HG03097 (cell line): ENCODE data around the gene AMMECR1.
A peak's percentile ranks its signal among the peaks of the same experiment; 100 is the strongest.
"Not testable (repeated sequence)": the region's sequence is repeated elsewhere in the genome, so short reads cannot be mapped to it uniquely, and the experiment has no call there.

Experiments used
- ATAC-seq: cut with Tn5 transposase; IDR thresholded peaks from one replicate; pipeline ENCODE4 v1.9.1; 2021; ENCODE audit not compliant: unreplicated experiment, low FRiP score

AMMECR1 gene

DNA sequence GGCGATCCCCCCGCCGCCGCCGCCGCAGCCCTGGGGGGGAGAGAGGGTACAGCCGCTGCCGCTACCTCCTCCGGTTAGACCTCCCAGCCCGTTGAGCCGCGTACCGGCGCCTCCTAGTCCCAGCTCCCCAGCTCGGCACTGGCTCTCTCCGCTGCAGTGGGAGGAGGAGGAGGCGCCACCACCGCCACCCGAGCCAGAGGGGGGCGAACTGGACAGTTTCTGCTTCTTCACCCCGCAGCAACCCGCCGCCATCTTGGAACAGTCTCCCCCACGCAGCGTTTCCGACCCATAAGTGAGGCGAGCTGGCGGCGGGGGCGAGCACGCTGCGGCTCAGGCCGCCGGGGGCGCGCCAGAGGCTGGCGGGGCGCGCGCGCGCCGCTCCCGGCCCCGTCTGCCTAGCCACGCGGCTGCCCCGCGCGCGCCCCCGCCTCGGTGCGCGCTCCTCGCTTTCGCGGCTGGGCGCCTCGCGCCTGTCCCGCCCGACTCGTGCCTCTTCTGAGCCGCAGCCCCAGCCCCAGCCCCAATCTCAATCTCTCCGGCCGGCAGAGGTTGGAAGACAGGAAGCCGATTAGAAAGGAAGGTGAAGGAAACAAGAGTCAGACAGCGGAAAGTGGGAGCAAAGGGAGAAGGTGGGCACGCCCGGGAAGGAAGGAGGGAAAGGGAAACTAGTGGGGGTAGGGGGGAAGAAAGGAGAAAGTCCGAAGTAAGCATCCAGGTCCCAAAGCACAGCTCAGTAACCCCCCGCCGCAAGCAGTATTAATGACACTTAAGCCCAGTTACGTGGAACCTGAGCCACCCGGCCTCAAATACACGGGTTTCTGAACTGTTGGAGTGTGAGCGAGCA lies at the start of gene AMMECR1:
Gene AMMECR1 (minus strand): TSS at position 266 of the 844 bp plus-strand sequence. CDS start 14 bp downstream, at position 252.
- peak; percentile 77 for ATAC-seq

DNA sequence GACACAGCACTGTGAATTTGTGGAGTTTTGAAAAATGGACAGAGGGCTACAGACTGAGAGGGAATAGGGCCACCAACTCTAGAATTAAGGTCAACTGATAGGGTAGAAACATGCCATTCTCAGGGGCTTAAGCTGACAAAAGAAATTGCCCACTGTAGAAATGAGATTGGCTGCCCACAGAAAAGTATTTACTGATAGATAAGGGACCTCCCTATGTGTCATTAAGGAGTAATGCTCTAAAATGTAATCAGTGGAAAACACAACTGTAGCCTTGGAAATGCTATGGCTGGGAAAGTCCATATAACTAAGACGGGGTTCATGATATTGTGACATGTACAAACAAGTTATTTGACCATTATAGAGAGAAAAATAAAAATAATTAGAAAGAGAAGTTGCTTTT lies 45.4 kb upstream of the AMMECR1 start:
- ATAC-seq: no peak

GRCh38 chrX:110359273-110359672 lies 41.4 kb upstream of the AMMECR1 start:
- ATAC-seq: no peak

DNA sequence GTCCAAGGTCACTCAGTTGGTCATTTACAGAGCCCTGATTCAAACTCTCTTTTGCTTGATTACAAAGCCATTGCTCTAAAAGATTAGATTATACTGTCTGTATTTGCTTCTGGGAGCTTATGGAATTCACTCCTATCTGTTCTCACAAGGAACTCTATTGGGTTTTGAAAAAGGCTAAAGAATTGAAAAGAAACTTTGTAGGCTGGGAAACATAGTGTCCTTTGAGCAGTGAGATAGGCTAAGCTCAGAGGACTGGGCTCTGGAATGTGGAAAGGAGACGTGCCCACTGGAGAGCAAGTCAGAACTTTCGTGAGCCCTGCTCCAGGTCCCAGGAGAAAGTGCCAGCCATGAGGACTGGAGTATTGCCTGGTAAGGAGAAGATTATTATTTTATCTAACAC lies 40.7 kb upstream of the AMMECR1 start, which contains the start of gene RTL9:
Gene RTL9 (plus strand): TSS at position 301 of the 400 bp plus-strand sequence. CDS start 91,770 bp downstream, outside the sequence.
- ATAC-seq: no peak

- ATAC-seq: no peak
Measured at GRCh38 chrX:110346681-110347080, 28.8 kb upstream of the AMMECR1 start.

- ATAC-seq: peak; percentile 71
Measured at GRCh38 chrX:110341189-110342035, 23.5 kb upstream of the AMMECR1 start.

DNA sequence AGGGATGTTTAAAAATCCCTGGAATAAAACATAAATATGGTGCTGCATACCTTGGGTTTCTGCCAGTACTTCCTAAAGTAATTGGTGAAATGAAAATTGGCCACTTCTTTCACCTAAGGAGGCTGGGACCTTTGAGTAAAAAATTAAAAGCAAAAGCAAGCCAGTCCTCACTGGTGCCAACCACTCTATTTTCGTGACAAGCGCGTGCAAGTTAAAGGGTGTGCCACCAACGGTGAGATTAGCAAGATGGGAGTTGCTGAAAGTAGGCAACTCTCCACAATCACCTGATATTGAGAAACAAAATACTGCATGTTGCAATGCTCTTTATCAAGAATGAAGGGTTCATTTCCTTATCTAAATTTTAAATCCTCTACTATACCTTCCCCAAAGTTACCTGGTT lies 21.1 kb upstream of the AMMECR1 start:
- ATAC-seq: no peak

DNA sequence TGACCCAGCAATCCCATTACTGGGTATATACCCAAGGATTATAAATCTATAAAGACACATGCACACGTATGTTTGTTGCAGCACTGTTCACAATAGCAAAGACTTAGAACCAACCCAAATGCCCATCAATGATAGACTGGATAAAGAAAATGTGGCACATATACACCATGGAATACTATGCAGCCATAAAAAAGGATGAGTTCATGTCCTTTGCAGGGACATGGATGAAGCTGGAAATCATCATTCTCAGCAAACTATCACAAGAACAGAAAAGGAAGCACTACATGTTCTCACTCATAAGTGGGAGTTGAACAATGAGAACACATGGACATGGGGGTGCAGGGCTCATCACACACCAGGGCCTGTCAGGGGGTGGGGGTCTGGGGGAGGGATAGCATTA lies 15.6 kb upstream of the AMMECR1 start:
- not testable (repeated sequence) for ATAC-seq

DNA sequence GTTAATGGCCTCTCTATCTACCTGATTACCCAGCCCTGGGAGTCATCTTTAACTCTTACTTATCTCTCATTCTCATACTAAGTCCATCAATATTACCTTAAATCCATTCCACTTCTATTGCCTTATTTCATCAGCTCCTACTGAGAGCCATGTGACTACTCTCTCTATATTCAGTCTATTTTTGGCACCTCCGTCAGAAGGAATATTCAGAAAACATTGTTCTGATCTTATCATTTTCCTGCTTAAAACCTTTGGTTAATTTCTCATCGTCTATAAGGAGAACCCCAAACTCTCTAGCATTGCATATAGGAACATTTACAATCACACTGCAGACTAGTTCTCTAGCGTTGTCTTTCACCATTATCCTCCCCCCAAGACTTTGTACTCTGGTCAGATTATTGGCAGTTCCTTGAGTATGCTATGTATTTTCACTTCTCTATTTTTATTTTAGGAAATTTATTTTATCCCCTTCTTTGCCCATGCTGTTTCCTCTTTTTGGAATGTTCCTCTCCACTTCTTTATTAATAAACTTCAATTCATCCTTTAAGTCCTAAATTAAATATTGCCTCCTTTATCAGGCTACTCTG lies 13.7 kb upstream of the AMMECR1 start:
- no peak for ATAC-seq

DNA sequence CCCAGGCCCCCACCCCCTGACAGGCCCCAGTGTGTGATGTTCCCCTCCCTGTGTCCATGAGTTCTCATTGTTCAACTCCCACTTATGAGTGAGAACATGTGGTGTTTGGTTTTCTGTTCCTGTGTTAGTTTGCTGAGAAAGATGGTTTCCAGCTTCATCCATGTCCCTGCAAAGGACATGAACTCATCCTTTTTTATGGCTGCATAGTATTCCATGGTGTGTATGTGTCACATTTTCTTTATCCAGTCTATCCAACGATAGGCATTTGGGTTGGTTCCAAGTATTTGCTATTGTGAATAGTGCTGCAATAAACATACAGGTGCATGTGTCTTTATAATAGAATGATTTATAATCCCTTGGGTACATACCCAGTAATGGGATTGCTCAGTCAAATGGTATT lies 10.7 kb upstream of the AMMECR1 start:
- ATAC-seq: not testable (repeated sequence)

DNA sequence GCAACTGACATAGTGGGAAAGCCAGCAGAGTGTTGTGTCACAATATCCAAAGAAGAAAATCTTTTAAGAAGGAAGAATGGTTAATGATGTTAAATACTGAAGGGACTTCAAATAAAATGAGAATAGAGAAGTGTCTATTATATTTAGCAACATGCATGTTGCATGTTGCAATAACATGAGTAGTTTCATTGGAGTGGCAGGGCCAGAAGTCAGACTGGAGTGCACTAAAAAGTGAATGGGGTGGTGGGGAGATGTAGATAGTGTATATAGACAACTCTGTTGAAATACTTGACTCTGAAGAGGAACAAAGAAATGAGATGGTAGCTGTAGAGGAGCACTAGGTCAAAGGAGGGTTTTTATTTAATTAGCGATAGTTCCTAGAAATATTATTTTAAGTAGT lies 9.5 kb upstream of the AMMECR1 start:
- no peak for ATAC-seq

GRCh38 chrX:110326712-110327111 lies 8.8 kb upstream of the AMMECR1 start:
- ATAC-seq: no peak

DNA sequence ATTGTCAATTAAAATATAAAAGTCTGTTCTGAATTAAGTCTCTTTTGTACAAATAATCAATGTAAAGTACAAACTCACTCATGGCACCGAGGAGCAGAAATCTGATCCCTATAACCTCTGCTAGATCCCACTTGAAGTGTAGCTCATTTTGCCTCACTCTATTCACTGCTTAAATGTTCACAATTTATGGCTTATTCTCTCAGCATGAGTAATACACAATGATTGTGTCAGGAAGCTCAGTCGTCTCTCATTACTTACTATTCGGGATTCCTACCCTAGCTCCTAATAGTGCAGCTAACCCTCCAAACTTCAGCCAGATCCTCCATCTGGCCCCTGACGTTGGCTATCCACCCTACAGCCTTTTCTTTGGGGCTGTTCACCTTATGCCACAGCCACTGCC lies 4.7 kb upstream of the AMMECR1 start:
- no peak for ATAC-seq

- no peak for ATAC-seq
Measured at GRCh38 chrX:110321670-110322069, 3.8 kb upstream of the AMMECR1 start.

DNA sequence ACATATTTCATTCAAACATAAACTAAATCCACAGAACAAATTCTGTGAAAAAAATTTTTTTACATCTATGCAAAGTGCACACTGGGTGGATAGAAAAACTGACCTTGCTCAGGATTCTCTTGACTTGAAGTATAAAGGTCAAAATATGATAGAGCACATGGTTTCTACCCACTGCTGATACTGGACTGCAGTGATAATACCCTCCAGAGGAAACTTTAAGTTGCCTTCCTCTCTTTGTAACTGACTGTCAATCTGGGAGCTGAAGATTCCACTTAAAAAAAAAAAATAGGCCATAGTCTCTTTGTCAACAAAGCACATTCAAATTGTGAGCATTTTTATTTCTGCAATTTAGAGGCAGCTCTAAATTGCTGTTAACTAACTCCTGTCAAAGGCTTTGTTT lies 3.2 kb upstream of the AMMECR1 start:
- no peak for ATAC-seq

DNA sequence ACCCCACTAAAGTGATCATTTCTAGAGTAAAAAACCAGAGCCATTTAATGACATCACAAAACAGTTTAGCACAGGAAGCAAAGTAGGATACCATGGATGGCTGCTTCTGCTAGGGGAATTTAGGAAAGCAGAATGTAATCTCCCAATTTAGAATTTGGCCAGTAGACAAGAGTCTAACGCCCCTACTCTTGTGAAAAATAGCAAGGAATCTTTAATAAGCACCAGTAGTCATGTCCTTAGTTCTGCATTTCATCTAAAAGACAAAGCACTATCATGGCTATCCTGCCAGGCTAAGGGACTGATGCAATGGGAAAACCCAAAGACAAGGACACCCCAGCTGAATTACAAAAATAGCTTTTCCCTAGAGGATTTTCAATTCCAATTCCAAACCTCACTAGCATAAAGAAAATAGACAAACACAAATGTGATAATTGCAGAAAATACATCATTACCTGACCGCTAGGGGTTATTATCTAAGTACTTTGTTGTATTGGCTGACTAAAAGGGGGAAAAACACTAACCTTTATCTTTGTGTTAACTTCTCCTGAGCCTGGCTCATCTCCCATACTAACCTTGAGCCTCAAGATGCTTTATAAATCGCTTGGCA lies 2.6 kb upstream of the AMMECR1 start:
- no peak for ATAC-seq

GRCh38 chrX:110318664-110318968 lies 731 bp upstream of the AMMECR1 start:
- no peak for ATAC-seq

DNA sequence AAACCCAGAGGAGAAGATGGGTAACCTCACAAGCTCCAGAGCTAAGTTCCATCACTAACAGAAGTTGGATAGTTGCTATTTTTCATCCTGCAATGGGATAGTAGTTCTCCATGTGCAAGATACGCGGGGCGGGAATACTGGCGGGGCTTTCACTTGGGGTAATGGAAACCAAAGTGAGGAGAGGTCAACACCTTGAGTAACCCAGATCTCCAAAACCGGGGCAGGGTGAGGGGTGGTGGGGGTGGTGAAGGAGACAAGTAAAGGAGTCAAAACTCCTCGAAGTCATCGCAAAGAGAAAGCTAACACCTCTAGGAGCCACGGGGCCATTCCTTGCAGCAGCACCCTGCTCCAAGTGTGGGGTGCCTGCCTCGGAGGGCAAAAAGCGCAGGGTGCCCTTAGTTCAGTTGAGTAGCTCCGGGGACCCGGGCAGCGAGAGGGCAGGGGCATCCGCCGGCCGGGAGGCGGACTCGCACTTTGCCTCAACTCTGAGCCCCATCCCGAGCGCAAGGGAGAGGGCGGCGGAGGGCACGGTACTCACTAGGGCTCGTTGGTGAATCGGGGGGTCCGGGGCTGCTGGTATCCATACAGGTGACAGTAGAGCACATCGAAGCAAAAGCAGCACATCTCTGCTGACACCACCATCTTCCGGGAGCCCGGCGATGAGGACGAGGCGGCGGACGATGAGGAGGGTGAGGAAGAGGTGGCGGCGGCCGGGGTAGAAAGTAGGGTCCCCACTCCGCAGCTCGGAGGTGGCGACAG lies 645 bp downstream of the AMMECR1 start:
- peak; percentile 5 for ATAC-seq

- ATAC-seq: no peak
Measured at GRCh38 chrX:110316351-110317060, 1.4 kb downstream of the AMMECR1 start.

- ATAC-seq: no peak
Measured at GRCh38 chrX:110315551-110315950, 2.3 kb downstream of the AMMECR1 start.
